ENCODE measurements around the gene ACBD4.
A peak's percentile ranks its signal among the peaks of the same experiment; 100 is the strongest.

The ACBD4 gene

DNA sequence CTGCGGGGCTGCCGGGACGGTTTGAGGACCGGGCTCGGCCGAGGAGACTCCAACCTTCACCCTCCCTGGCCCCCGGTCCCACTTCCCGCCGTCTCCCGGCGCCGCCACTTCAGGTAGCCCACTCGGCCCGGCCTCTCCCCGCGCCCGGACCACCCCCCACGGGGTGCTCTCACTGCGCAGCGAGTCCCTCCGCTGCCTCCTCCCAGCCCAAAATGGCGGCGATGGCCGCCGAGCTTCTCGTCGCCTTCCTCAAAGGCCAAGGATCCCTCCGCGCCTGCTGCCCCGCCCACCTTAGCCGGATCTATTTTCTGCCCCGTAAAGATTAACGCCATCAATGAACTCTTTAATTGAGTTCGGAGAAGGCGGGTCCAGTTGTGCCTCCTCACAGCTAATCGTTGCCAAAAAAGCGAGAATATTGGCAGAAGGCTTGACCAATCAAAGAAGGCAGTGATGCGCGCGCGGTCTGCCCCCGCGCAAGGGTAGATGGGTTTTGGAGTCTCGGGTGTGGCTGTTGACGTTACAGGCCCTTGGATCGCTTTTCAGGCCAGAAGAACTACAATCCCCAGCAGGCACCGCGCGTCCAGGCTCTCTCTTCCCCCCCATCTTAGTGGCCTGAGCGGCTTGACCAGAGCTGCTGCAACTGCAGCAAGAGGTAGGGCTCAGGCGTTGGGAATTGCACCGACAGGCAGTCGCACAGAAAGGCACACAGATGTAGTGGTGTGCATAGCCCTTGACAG is 26.0 kb downstream of the ACBD4 start, which contains the start of gene HEXIM2:
Gene HEXIM2, plus strand, starts transcription at position 588 of the 737 bp plus-strand sequence. CDS start 919 bp downstream, outside the sequence.
- peak; percentile 99 for DNase-seq

DNA sequence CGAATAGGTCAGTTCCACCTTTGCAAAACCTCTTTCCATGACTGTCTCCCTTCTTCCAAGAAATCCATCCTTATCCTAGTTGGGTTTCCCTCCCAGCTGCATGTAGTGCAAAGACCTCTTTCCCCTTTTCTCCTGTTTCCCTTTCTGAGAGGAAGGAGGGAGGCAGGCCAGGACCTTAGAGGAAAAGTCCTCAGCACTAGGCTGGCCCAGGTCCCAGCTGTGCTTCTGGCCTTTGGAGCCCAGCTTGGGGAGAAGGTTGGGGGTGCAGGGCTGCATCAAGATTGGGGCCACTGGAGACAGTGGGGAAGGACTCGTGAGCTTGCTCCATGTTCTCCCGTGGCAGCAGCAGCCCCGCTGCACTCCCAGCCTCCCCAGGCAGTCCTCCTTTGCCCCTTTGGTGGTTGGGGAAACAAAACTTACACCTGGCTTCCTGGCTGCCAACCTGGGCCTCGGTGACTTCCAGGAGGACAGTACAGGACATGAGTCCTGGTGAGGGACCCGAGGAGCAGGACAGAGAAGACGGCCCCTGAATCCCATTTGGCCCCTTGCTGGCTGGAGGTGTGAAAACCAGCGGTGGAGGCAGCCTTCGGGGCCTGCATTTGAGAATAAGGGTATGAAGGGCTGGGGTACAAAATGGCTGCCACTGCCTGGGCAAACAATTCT is 26.7 kb downstream of the ACBD4 start:
- DNase-seq = no peak

DNA sequence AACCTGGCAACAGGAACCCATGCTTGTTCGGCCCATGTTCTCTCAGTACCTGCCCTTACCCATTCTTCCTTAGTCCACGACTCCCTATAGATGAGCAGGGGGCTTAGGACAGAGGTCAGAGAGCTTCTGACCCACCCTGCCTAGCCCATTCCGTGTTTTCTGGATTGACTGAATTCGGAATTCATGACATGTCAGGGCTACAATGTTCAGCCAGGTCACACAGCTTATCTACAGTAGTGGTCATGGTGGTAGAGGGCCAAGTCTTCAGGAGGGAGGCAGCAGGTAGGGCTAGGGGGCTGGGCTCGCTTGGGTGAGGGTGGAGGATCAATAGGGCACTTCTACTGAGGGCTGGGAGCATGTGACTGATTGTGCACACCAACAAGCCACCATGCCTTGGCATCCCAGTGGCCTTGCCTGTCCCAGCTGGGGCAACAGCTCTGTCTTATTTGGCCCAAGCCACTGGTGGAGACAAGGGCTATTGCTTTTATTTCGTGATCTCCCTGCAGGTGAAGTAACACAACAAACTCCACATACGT is 29.3 kb downstream of the ACBD4 start:
- no peak for DNase-seq

DNA sequence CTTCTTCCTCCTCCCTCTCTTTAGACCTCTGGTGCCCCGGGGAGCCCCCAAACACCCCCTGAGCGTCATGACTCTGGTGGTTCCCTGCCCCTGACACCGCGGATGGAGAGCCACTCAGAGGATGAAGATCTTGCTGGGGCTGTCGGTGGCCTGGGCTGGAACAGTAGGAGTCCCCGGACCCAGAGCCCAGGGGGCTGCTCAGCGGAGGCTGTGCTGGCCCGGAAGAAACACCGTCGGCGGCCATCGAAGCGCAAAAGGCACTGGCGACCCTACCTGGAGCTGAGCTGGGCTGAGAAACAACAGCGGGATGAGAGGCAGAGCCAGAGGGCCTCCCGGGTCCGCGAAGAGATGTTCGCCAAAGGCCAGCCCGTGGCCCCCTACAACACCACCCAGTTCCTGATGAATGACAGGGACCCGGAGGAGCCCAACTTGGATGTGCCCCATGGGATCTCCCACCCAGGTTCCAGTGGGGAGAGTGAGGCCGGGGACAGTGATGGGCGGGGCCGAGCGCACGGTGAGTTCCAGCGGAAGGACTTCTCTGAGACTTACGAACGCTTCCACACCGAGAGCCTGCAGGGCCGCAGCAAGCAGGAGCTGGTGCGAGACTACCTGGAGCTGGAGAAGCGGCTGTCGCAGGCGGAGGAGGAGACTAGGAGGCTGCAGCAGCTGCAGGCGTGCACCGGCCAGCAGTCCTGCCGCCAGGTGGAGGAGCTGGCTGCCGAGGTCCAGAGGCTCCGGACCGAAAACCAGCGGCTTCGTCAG is 33.7 kb downstream of the ACBD4 start:
- no peak for DNase-seq

DNA sequence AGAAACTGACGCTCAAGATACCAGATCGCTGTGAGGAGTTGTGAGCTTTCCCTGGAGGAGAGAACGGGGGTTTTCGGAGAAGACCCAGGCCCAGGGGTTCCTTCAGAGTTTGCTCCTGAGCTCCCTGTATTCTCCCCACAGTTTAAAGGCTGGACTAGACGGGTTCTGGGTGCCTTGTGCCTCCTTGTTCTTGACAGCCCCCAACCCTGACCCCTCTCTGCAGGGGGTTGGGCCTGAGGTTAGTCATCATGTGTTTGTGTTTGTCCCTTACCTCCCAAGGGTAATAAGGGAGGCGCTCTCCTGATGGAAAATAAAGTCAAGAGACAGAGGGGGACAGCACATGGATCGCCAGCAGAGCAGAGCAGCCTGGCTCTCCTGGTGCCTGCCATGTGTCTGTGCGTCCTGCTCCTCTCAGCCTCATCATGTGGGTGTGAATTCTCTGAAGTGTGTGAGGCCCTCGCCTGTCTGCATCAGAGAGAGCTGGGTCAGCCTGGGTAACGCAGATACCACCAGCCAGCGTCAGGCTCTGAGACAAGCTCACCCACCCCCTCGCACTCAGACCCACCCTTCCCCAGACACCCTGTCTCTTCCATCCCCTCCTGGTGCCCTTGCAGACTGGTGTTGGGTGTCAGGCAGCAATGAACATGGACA is 34.9 kb downstream of the ACBD4 start:
- DNase-seq = no peak

DNA sequence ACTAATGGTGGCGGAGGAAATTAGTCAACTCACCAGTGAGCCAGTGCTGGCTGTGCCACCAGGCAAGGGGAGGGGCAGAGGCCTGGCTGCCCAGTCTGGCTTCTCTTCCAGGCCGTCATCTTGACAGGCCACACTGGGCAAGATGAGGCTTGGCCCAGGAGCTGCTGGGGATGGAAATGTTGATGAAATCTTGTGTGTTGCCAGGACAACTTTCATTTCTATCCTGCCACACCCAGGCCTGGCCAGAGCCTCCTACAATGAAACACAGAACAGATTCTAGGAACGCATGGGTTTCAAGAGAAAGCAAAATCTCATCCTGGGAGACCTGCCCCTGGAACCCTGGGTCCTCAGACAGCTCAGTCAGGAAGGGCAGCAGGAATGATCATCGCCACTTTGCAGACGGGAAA is 35.4 kb downstream of the ACBD4 start:
- DNase-seq = no peak

GRCh38 chr17:45171338-45172231 is 36.1 kb downstream of the ACBD4 start:
- no peak for DNase-seq

- no peak for DNase-seq
These were observed 36.7 kb downstream of the ACBD4 start for GRCh38 chr17:45172232-45172540.

DNA sequence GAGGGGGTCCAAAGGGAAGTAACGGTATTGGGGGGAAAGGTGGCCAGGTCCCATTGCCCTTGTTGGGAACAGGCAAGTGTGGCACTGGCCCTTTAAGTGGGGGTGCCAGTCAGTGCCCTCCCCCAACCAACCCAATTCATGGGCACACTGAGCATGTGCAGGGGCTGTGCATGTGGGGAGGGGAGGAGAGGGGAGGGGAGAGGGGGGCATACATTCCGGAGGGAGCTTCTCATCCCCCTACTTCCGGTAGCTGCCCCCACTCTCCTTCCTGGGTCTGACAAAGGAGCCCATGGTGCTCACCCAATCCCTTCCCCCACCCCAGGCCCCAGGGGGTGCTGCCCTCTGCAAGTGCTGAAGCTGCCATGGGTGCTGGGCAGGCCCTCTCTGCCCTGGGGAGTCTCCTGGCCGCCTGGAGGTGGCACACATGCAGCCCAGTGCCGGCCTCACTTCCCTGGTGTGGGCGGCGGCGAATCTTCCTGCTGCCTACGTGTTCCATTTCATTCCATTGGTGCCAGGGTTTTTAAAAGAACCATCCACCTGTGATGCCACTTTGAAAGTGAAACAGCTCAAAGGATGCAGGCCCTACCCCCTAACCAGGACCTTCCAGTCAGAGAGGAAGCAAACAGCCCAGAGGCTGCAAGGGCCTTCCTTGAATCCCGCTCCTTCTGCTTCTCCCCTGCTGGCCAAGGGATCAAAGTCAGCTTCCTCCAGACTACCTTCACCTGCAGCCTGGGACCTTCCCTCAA is 37.2 kb downstream of the ACBD4 start:
- peak; percentile 60 for DNase-seq

DNA sequence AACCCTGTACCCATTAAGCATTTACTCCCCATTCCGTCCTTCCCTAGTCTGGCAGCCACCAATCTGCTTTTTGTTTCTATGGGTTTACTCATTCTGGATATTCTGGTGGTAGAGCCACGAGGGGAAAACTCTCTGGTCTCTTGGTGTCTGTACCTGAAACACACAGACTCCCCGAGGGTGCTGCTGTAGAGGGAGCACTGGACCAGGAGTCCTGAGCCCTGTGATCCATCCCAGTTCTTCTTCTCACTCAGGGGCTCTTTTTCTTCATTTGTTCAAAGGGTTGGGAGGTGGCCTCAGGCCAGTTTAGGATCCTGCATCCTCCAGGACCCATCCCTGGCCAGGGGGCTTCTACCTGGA is 40.2 kb downstream of the ACBD4 start:
- no peak for DNase-seq

DNA sequence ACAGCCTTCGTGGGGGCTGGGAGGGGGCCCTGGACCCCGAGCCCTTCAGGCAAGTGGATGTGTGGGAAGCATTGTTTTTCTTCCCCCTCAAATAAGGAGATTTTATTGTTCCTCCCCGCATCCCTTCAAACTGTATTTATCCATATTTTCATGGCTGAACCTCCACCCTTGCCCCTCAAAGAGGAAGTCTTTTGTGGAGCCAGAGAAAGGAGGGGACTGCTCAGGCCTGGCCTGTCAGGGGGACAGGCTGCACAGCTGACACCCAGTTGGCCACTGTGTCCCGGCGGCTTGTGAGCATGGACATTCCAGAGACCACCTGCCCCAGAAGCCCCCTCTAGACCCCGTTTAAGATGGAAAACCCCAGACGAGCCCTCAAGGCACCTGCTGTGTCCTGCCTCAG is 42.1 kb downstream of the ACBD4 start:
- no peak for DNase-seq

DNA sequence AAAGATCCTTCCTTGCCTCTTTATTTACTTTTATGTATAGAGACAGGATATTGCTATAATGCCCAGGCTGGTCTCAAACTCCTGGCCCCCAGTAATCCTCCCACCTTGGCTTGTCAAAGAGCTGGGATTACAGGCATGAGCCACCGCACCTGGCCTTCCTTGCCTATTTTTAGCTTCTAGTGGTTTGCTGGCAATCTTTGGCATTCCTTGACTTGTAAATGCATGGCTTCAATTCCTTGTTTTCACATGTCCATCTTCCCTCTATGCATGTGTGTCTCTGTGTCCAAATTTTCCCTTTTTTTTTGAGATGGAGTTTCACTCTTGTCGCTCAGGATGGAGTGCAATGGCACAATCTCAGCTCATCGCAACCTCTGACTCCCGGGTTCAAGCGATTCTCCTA is 48.7 kb downstream of the ACBD4 start:
- DNase-seq = no peak

- no peak for DNase-seq
These were observed 51.4 kb downstream of the ACBD4 start for GRCh38 chr17:45186801-45187354.

DNA sequence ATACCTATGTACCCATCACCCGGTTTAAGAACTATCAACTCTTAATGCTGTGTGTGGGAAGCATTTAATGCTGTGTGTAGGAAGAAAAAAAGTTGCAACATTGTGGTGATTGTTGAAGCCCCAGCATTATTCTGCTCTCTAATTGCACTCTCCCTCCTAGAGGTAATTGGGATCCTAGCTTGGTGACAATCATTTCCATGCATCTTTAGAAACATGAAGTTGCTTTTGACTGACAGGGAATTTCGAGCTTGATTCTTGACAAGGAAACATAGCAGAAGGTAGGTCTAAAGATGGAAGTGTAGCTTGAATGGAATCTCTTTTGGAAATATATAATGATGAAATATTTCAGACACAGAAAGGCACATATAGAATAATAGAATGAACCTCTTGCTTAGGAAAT is 53.5 kb downstream of the ACBD4 start:
- no peak for DNase-seq

DNA sequence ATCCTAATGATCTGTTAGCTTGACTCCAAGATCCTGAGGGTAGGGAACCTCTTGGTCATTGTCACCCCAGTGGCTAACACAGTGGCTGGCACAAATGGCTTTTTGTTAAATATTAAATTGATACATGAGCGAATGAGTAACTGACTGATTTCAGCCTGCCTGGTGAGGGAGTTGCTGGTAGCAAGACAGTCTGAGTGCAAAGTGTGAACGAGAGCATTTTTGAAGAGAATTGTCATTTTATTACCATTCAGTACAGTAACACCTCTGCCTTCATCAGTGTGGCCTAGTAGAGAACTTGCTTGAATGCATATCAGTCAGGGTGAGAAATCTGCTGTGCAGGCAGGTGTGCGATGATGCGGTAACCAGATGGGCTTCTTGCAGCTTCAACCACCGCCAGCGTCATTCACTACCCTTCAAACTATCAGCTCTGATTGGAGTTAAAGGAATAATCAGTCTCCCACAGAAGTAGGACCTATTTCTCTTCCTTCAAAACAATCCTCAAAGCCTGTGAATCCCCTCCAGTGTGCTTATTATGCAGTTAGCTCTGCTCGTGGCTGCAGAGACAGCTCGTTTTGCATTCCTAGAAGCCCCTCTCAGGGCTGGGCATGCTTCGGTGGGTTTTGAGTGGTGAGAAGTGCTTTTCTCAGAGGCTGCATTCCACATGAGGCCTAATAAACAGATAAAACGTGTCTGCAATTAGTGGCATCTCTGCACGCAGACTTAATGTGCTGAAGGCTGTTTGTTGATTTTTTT is 55.2 kb downstream of the ACBD4 start:
- DNase-seq = no peak
